ENCODE measurements around the gene RSPH1.
"Not testable (repeated sequence)": the region's sequence is repeated elsewhere in the genome, so short reads cannot be mapped to it uniquely, and the experiment has no call there.

The RSPH1 gene

GRCh38 chr21:42486072-42486471 lies 10.0 kb downstream of the RSPH1 start:
- no peak for DNase-seq (ENCODE audit: low spot score)

GRCh38 chr21:42484966-42485365 lies 11.1 kb downstream of the RSPH1 start:
- no peak for DNase-seq (ENCODE audit: low spot score)

DNA sequence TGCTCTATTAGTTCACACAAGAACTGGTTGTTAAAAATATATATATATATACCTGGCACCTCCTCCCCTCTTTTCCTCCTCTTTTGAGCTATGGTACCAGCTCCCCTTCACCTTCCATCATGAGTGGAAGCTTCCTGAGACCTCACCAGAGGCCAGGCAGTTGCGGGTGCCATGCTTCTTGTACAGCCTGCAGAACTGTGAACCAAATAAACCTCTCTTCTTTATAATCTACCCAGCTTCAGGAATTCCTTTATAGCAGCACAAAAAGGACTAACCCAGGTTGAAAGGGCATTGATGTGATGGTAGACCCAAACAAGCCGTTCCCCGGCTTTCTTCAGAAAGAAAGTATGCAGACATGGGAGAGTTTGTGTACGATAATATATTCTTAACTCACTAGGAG lies 14.9 kb downstream of the RSPH1 start:
- no peak for DNase-seq (ENCODE audit: low spot score)

- no peak for DNase-seq (ENCODE audit: low spot score)
These were observed 15.3 kb downstream of the RSPH1 start for GRCh38 chr21:42480736-42481135.

DNA sequence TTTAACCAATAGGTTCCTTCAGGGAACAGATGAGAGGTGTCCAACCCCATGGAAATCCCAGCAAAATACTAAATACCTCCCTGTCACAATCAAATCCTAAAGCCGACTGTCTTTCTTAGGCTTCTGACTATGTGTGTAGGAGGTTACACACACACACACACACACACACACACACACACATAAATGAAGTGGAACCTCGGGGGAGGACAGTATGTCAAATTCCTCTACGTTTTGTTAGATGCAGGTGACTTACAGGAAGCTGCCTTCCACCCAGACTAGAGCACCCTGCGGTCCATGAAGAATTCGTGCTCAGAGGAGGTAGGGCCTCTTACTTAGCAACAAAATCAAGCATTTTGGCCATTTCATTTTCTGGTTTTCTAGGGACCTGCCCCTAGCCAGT lies 16.4 kb downstream of the RSPH1 start:
- no peak for DNase-seq (ENCODE audit: low spot score)

DNA sequence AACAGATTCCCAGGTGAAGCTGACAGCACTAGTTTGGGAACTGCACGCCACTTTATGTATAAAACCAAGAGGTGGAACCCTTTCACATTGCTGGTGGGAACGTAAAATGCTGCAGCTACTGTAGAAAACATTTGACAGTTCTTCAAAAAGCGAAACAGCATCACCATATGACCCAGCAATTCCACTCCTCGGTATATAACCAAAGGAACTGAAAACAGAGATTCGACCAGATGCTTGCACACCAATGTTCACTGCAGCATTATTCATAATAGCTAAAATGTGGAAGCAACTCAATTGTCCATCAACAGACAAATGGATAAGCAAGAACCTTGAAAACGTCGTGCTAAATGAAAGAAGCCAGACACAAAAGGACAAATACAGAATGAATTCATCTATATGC lies 17.5 kb downstream of the RSPH1 start:
- DNase-seq (ENCODE audit: low spot score) = no peak

DNA sequence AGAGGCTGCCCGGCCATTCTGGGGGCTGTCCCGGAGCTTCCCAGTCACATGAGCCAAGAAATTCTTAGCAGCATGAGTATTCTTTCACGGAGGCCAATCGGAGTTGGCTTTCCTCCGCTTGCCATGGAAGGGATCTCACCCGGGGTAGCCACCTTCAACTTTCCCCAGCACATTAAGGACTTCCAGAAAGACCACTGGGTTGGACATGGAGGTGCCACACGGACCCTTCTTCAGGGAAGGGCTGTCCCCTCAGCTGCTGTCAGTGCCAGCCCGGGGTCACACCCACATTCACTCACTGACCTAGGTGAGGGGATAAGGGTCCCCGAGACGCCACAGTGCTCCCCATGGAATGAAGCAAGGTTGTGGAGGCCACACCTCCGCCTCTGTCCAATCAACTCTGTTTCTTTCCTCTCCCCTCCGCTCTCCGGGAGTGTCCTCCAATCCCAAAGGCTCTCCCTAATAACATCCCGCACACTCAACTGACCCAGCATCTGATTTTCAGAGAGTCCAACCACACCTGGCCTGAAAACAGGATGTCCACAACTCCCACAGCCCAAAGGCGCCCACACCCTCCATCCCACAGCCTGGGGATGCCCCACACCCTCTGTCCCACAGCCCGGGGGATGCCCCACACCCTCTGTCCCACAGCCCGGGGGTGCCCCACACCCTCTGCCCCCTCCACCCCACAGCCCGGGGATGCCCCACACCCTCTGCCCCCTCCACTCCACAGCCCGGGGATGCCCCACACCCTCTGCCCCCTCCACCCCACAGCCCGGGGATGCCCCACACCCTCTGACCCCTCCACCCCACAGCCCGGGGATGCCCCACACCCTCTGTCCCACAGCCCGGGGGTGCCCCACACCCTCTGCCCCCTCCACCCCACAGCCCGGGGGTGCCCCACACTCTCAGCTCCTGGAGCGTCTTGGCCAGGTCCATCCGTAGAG lies 19.4 kb downstream of the RSPH1 start:
- no peak for DNase-seq (ENCODE audit: low spot score)

DNA sequence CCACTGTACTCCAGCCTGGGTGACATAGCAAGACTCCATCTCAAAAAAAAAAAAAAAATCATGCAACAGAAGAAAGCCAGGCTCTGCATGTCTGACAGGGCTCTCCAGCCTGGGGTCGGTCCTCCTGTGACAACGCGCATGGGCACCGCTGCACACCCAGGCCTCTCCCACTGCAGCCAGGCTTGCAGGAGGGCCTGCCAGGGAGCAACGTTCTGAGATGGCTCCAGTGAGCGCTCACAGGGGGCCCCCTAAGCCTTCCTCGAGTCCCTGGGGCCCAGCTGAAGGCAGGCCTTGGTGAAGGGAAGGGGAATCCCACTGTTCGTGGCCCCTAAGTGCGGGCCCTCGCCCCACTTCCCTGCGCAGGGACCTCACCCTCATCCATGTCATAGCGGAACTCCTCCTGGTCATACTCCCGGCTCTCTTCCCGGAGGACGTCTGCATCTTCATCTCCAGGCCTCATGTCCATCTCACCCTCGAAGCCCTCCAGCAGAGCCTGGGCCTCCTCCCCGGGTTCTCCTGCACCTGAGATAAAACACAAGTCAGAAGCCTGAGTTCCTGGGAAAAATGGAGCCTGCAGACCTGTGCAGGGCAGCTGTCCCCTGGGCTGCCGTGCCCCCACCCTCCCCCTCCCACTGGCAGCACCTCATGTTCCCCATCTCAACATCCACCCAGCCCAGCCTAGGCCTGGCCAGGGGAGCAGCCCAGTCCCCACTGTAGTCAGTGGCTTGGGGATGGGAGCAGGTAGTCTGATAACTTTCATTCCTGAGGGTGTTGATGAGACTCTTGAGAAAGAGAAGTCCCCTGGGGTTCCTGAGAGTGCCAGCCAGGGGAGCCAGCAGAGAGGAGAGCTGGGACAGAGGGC lies 20.3 kb downstream of the RSPH1 start:
- DNase-seq (ENCODE audit: low spot score) = no peak

DNA sequence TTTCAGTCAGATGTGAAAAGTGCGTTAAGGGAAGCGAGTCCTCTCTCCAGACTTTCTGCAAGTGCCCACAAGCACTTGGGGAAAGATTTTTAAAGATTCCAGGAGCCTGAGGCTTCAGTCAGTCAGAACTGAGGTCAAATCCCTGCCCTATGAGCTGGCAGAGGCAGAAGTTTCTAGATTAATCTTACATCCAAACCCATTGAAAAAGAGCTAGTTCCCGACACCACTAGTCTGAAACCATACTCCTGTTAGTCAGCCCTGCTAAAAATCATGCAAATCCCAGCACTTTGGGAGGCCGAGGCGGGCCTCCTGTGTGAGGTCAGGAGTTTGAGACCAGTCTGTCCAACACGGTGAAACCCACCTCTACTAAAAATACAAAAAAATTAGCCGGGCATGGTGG lies 21.0 kb downstream of the RSPH1 start:
- no peak for DNase-seq (ENCODE audit: low spot score)

GRCh38 chr21:42474043-42474831 lies 21.8 kb downstream of the RSPH1 start:
- no peak for DNase-seq (ENCODE audit: low spot score)

- no peak for DNase-seq (ENCODE audit: low spot score)
These were observed 22.5 kb downstream of the RSPH1 start for GRCh38 chr21:42473498-42474042.

- DNase-seq (ENCODE audit: low spot score) = no peak
These were observed 23.5 kb downstream of the RSPH1 start for GRCh38 chr21:42472521-42472920.

DNA sequence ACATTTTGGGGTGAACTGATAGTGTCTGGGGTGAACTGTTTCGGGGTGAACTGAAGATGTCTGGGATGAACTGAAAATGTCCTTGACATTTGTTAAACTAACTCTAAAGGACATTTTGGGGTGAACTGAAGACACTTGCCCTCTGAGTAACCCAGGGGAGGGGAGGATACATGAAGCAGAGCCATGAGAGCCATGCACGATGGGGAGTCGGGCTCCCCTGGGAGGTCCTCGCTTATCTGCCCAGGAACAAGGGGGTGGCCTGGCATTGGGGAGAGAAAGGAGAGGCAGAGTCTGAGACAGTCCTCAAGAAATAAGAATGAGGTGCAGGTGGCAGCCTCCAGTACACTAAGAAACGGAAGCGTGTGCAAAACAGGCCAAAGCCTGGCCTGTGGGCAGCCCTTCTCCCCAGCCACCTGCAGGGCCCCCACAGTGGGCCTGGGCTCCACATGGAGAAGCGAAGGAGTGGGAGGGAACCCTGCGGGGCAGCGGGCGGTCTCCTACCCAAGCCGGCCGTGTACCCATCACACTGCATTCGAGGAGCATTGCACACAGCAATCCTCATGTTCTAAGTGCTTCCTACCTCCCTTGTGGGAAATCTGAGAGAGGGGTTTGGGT lies 24.2 kb downstream of the RSPH1 start:
- DNase-seq (ENCODE audit: low spot score) = no peak

- DNase-seq (ENCODE audit: low spot score) = no peak
These were observed 24.8 kb downstream of the RSPH1 start for GRCh38 chr21:42471206-42471605.

- not testable (repeated sequence) for DNase-seq (ENCODE audit: low spot score)
These were observed 26.3 kb downstream of the RSPH1 start for GRCh38 chr21:42469726-42470125.

- no peak for DNase-seq (ENCODE audit: low spot score)
These were observed 26.8 kb downstream of the RSPH1 start for GRCh38 chr21:42469272-42469671.

DNA sequence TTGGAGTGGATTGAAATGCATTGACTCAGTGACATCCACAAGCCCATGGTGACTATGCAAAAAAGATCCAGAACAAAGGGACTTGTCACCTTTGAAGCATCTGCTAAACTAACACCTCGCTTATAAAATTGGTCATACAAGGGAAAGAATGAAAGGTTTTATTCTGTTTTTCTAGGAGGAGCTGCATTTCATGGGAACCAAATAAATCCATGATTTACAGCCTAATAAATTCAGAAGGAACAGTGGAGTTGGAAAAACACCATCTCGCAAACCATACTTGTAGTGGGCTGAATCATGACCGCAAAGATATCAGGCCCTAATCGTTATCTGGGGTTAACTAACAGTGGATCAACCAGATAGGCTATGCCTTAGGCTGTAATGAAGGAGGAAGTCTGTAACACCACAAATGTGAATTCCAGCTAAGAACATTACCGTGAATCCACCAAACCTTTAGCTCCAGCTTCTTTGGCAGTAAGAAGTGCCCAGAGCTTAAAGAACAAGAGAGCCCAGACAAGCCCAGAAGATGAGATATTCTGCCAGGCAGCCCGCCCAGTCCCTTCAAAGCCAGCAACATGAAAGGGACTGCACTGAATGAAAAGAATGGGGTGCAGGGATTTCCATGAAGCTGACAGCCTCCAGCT lies 27.4 kb downstream of the RSPH1 start:
- peak; percentile 29 for DNase-seq (ENCODE audit: low spot score)

DNA sequence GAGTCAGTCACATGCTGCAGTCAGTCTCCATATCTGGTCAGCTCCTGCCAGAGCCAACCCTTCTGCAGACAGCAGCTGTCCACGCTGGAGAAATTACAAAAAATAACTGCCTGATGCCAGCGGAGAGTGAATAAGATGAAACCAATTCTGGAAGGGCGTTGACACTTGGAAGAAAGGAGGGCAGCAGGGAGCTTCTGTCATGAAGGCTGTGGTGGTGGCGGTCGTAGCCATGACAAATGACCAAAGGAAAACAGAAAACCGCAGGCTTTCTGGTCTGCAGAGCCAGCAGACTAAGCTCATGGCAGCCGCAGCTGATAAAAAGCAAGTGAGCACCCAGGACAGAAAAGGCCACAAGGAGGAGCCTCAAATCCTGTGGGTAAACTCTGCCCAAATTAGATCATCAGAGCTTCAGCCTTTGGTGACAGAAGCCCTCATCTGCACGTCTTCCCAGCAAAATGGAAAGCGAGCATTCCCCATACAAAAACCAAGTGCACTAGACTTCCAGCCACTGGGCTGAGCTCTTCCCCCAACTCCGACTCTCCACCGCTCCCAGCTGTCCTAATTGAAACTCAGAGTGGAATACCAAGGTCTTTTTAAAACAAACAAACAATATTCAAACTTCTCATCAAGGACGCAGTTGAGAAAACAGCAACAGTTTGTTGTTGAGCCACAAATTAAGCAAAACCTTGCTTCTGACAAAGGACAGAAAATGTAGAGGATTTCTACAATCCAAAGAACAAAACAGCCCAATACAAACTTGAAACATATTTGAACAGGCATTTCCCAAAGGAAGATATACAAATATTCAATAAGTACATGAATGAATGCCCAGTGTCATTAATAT lies 28.7 kb downstream of the RSPH1 start:
- DNase-seq (ENCODE audit: low spot score) = peak; percentile 29

- DNase-seq (ENCODE audit: low spot score) = no peak
These were observed 29.3 kb downstream of the RSPH1 start for GRCh38 chr21:42466700-42467099.

- no peak for DNase-seq (ENCODE audit: low spot score)
These were observed 30.3 kb downstream of the RSPH1 start for GRCh38 chr21:42465803-42466127.

All from Ammon's horn (tissue), 1 donor.